Osteocyte (in vitro differentiated cells): Measurements from ENCODE around the gene GBP7. TPM values are rescaled to one million over a fixed set of nuclear protein-coding genes. Genes with fewer than 3 reads are reported as not detected.
A peak's percentile ranks its signal among the peaks of the same experiment; 100 is the strongest.

Experiments used
- DNase-seq: peaks from one replicate; pipeline ENCODE4 v3.0.0; 2021; ENCODE audit warnings: mixed read lengths; ENCODE audit not compliant: unreplicated experiment; ENCODE audit errors: extremely low spot score
- H3K27ac Mint-ChIP-seq: one replicate; pipeline ENCODE4 v1.8.0; 2021; ENCODE audit warnings: mild to moderate bottlenecking, mixed read lengths; ENCODE audit not compliant: unreplicated experiment
- H3K27me3 Mint-ChIP-seq: one replicate; pipeline ENCODE4 v1.8.0; 2021; ENCODE audit warnings: mixed read lengths; ENCODE audit not compliant: unreplicated experiment
- H3K36me3 Mint-ChIP-seq: one replicate; pipeline ENCODE4 v1.8.0; 2021; ENCODE audit warnings: mixed read lengths; ENCODE audit not compliant: unreplicated experiment
- H3K4me1 Mint-ChIP-seq: one replicate; pipeline ENCODE4 v1.8.0; 2021; ENCODE audit warnings: mixed read lengths; ENCODE audit not compliant: unreplicated experiment
- H3K4me3 Mint-ChIP-seq: one replicate; pipeline ENCODE4 v1.8.0; 2021; ENCODE audit warnings: mild to moderate bottlenecking, moderate library complexity, mixed read lengths; ENCODE audit not compliant: unreplicated experiment
- H3K9me3 Mint-ChIP-seq: one replicate; pipeline ENCODE4 v1.8.0; 2021; ENCODE audit warnings: mixed read lengths; ENCODE audit not compliant: unreplicated experiment
- total RNA-seq: library from RNA; stranded (reverse); gene quantifications from 2 replicates; pipeline ENCODE4 v1.2.1, GENCODE V29; 2021
- TF ChIP-seq, protein P1 (sequence below): fragments of 200-600 bp; sonication (generic); IDR thresholded peaks from 2 replicates; pipeline ENCODE4 v1.5.0; 2021; ENCODE audit warnings: antibody characterized with exemption, mild to moderate bottlenecking, moderate library complexity

GBP7 gene
- total RNA-seq, 1 donor from 2014 or later = not detected

DNA sequence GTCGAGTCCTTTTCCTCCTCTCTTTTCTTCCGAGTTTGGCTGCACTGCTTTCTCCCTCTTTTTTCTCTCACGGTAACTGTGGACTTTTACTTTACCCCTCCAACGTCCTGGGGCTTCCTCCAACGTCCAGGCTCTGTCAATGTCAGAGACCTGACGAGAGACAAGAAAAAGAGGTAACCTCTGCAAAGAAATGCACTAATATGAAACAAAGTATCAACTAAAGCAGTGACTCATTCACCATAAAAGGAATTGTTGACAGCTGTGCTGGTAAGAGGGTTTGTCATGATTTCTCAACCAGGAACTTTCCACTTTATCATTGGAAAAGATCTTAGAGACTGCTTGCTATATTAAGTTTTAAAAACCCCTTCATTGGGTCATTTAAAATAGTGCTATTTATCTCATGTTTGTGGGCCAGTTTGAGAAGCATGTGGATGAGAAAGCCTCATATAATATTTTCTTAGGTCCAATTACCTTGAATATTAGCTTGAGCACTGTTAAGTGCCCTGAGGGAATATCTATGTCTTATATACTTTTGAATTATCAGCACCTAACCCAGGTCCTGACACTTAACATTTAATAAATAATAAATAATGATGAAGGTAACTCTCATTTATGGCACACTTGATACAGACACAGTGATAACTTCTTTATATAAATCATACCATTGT, 49.8 kb downstream of the GBP7 start, which contains the start of gene GBP2:
GBP2 (minus strand) TSS at position 202 of the 668 bp plus-strand sequence. CDS start 4,148 bp downstream, outside the sequence.
- Mint-ChIP-seq H3K4me3 (peak within 1 kb of the TSS; percentile 56), H3K27me3 (peaks cover 17% of the 10 kb centered on the region), H3K36me3 (no peaks in the 10 kb centered on the region), H3K9me3 (no peaks in the 10 kb centered on the region), H3K27ac (peak within 1 kb of the TSS; percentile 69), H3K4me1 (peaks cover 15% of the 10 kb centered on the region)
- TF ChIP-seq, protein P1, sequence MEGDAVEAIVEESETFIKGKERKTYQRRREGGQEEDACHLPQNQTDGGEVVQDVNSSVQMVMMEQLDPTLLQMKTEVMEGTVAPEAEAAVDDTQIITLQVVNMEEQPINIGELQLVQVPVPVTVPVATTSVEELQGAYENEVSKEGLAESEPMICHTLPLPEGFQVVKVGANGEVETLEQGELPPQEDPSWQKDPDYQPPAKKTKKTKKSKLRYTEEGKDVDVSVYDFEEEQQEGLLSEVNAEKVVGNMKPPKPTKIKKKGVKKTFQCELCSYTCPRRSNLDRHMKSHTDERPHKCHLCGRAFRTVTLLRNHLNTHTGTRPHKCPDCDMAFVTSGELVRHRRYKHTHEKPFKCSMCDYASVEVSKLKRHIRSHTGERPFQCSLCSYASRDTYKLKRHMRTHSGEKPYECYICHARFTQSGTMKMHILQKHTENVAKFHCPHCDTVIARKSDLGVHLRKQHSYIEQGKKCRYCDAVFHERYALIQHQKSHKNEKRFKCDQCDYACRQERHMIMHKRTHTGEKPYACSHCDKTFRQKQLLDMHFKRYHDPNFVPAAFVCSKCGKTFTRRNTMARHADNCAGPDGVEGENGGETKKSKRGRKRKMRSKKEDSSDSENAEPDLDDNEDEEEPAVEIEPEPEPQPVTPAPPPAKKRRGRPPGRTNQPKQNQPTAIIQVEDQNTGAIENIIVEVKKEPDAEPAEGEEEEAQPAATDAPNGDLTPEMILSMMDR = no peak
- no peak for DNase-seq

- Mint-ChIP-seq H3K27me3 (peaks cover 16% of the 10 kb centered on the region), H3K4me1 (peaks cover 15% of the 10 kb centered on the region), H3K9me3 (no peaks in the 10 kb centered on the region), H3K27ac (no peak overlapping the region), H3K36me3 (no peaks in the 10 kb centered on the region), H3K4me3 (peak overlapping the region; percentile 56)
- no peak for DNase-seq
- TF ChIP-seq, protein P1 = no peak
Measured at GRCh38 chr1:89125240-89125912, 50.4 kb downstream of the GBP7 start.

- no peaks in the 10 kb centered on the region for H3K9me3 Mint-ChIP-seq
- no peak overlapping the region for H3K27ac Mint-ChIP-seq
- no peaks in the 10 kb centered on the region for H3K36me3 Mint-ChIP-seq
- peaks cover 12% of the 10 kb centered on the region for H3K27me3 Mint-ChIP-seq
- DNase-seq = no peak
- TF ChIP-seq, protein P1 = no peak
- H3K4me1 Mint-ChIP-seq = peaks cover 9% of the 10 kb centered on the region
- no peak overlapping the region for H3K4me3 Mint-ChIP-seq
Measured at GRCh38 chr1:89121641-89122040, 54.2 kb downstream of the GBP7 start.

DNA sequence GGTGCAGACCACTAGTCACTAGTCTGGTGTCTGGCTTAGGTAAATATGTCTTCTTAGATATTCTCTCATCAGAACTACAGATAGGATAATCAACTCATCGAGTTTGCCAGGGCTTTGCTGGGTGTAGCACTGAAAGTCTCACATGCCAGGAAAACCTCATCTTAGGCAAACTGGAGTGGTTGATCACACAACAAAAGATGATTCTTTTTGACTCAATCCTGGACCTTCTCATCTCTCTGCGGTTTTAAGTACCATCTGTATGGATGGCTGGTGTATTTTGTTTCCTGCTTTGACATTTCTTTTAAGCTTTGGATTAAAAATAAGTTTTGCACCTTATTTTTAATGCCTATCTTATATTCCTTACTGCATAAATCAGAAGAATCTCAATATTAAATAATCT, 61.1 kb downstream of the GBP7 start:
- Mint-ChIP-seq H3K27me3 (peaks cover 20% of the 10 kb centered on the region), H3K4me1 (no peaks in the 10 kb centered on the region), H3K9me3 (no peaks in the 10 kb centered on the region), H3K36me3 (no peaks in the 10 kb centered on the region), H3K27ac (no peak overlapping the region), H3K4me3 (no peak overlapping the region)
- no peak for DNase-seq
- TF ChIP-seq, protein P1 = no peak

- Mint-ChIP-seq H3K27ac (no peak overlapping the region), H3K9me3 (no peaks in the 10 kb centered on the region)
Measured at GRCh38 chr1:89112871-89113613, 62.8 kb downstream of the GBP7 start.

More at GRCh38 chr1:89112871-89113613, 62.8 kb downstream of the GBP7 start:
- Mint-ChIP-seq H3K4me1 (no peaks in the 10 kb centered on the region), H3K27me3 (peaks cover 20% of the 10 kb centered on the region), H3K4me3 (no peak overlapping the region), H3K36me3 (no peaks in the 10 kb centered on the region)
- DNase-seq = no peak
- TF ChIP-seq, protein P1 = no peak
